AG10803 (cell line): ENCODE data around the gene SLC39A7.
"Not testable (repeated sequence)": the region's sequence is repeated elsewhere in the genome, so short reads cannot be mapped to it uniquely, and the experiment has no call there.

ENCODE experiments used
- DNase-seq: peaks from one replicate; pipeline ENCODE4 v3.0.0; 2010; ENCODE audit warnings: low read depth
- H3K4me3 ChIP-seq: 2 replicates; pipeline ENCODE4 v1.5.1; 2011; ENCODE audit warnings: mild to moderate bottlenecking, low read length, control low read depth
- TF ChIP-seq, protein P1 (sequence below): conservative IDR thresholded peaks from 2 replicates; pipeline ENCODE4 v1.5.1; 2011; ENCODE audit warnings: mild to moderate bottlenecking, low read length, control low read depth, inconsistent platforms

The SLC39A7 gene

DNA sequence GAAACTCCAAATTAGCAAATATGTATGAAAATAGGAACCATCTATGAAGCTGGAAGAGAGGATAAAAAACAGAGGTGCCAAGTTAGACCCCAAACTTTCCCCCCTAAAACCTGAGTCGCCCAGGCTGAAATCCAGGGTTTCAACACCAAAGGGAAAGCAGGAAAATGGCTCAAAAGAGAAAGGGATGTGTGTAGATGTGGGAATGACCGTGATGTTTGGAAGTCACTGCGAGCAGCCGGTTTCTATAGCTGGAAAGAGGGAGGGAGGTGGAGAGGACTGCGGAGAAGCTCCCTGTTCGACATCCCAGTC is 12.1 kb downstream of the SLC39A7 start:
- peak overlapping the region; percentile 68 for H3K4me3 ChIP-seq
- peak; percentile 16 for DNase-seq
- TF ChIP-seq, protein P1, sequence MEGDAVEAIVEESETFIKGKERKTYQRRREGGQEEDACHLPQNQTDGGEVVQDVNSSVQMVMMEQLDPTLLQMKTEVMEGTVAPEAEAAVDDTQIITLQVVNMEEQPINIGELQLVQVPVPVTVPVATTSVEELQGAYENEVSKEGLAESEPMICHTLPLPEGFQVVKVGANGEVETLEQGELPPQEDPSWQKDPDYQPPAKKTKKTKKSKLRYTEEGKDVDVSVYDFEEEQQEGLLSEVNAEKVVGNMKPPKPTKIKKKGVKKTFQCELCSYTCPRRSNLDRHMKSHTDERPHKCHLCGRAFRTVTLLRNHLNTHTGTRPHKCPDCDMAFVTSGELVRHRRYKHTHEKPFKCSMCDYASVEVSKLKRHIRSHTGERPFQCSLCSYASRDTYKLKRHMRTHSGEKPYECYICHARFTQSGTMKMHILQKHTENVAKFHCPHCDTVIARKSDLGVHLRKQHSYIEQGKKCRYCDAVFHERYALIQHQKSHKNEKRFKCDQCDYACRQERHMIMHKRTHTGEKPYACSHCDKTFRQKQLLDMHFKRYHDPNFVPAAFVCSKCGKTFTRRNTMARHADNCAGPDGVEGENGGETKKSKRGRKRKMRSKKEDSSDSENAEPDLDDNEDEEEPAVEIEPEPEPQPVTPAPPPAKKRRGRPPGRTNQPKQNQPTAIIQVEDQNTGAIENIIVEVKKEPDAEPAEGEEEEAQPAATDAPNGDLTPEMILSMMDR = no peak

DNA sequence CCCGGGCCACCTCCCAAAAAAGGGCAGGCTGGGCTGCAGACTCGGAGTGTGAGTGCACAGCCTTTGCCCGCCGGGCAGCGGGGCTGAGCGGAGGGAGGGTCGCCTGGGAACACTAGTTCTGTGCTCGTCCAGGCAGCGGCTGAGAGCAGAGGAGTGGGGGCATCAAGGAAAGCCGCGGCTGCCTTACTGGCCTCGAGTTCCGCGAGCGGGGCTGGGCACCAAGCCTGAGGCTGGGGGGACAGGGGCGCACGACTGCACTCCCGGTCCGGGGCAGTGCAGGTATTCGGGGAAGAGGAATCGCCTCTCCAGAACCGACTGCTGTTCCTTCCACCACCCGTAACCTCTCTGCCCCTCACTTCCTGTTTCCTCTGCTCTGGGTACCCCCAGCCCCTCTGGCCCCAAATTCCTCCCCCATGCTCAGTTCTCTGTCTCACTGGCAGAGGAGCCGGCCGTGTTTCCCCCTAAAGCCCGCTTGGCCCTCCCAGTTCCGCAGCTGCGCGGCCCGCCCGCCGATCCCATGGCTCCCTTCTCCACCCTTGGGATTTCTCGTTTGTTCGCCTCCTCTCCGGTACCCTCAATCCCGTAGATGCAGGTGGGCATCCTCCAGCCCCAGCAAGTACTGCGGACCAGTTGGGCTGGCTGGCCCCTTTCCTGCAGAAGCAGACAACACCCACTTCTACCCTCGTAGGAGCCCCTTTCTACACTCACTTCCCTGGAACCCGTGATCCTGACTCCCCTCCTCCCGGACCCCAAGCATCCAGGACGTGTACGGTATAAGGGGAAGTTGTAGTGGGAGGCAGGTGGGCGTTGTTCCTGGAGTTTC is 12.7 kb downstream of the SLC39A7 start:
- DNase-seq = no peak
- H3K4me3 ChIP-seq = peak overlapping the region; percentile 68
- TF ChIP-seq, protein P1 = no peak

DNA sequence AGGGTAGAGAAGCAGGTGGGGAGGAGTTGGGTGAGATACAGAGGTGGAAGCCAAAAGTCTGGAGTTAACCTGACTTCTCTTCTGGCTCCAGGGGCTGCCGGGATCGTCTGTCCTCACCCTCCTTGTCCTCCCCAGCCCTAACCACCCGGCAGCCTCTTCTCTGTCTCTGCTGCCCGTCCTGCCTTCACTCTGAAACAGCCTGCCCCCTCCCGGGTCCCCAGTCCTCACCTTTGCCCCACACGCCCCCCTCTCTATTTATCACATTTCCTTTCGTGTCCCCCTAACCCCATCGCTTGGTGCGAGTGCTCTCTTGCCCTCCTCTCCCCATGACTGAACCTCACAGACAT is 13.3 kb downstream of the SLC39A7 start:
- TF ChIP-seq, protein P1 = no peak
- DNase-seq = no peak
- peak overlapping the region; percentile 68 for H3K4me3 ChIP-seq

DNA sequence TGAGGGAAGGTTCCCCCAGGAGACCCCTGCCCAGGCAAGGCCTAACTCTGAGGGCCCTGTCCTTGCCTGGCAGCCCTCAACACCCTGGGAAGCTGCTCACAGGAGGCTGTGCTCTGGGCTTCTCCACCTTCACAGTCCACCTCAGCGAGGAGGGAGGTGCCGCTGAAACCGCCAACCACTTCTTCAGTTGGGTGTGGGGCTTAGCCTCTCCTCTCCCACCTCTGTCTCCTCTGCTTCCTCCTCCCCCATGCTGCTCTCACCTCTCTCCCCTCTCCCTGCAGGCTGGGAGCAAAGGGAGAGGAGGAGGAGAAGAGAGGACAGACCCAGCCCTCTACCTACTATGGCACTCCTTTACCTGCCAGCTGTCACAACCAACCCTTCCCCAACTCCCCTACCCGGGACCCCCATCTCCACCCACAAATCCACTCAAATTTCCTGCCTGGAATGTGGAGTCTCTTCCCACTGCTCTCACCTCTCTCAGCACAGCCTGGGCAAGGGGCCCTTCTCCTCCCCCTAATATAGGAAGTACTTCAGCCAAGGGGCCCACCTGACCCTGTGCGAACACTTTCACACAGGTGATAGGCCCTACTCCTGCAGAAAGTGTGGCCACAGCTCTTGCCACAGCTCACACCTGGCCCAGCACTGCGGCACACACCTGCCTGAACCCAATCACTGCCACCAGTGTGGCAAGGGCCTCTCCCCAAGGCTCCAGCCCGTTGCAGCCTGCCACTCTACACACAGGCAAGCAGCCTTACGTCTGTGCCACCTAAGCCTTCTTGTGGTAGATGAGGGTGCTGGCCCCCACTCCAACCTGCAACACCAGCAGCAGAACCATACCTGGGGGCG is 14.8 kb downstream of the SLC39A7 start:
- DNase-seq = no peak
- TF ChIP-seq, protein P1 = no peak
- H3K4me3 ChIP-seq = no peak overlapping the region

DNA sequence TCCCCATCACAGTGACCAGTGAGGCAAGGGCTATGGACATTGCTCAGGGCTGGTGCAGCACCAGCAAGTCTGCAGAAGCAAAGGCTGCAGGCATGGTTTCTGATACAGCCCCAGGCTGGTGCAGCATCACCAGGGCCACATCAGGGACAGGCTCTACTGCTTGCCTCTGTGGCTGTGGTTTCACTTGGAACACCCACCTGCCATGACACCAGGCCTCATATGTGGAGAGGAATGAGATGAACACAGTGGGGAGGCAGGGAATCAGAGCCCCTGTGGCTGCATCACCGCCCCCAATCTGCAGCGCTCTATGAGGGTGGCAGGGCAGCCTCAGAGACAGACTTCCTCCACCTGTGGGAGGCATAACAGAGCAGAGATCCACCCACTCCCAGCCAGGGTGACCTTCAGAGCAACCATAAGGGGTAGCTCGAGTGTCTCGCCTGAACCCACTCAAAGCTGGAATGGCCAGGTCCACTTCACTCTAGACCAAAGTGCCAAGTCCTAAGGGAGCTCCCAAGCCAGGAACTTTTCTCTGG is 15.5 kb downstream of the SLC39A7 start:
- TF ChIP-seq, protein P1 = no peak
- no peak overlapping the region for H3K4me3 ChIP-seq
- no peak for DNase-seq

DNA sequence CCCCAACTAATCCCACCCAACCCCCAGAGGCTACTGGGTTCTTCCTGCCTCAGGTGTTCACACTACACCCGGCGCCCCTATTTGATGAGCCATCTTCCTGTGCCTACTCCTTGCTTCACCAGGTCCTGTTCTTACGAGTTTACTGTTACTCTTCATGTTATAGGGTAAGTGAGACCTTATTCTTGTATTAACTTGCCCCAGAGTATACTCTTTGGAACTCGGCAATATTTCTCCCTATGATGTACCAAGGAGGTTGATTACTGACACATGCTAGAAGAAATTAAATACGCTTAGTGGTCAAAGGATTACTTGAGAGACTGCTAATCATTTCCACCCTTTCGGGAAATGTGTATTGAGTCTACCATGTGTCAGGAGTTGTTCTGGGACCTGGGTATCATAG is 16.6 kb downstream of the SLC39A7 start:
- TF ChIP-seq, protein P1 = no peak
- no peak overlapping the region for H3K4me3 ChIP-seq
- DNase-seq = no peak

DNA sequence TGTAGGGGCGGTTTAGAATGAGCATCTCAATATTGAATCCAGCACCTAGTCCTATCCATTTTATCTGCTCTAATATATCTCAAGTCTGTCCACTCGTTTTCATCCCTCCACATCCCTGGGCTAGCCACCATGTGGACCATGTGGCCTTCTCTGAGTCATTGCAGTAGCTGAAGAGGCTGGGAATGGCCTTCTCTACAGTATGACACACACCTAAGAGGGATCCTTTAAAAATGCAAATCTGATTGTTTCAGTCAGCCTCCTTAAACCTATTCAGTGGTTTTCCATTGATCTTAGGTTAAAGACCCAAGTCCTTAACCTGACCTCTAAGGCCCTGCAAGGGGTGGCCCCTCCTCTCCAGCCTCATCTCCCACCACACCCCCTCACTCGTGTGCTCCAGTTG is 17.0 kb downstream of the SLC39A7 start:
- DNase-seq = no peak
- TF ChIP-seq, protein P1 = no peak
- H3K4me3 ChIP-seq = no peak overlapping the region

DNA sequence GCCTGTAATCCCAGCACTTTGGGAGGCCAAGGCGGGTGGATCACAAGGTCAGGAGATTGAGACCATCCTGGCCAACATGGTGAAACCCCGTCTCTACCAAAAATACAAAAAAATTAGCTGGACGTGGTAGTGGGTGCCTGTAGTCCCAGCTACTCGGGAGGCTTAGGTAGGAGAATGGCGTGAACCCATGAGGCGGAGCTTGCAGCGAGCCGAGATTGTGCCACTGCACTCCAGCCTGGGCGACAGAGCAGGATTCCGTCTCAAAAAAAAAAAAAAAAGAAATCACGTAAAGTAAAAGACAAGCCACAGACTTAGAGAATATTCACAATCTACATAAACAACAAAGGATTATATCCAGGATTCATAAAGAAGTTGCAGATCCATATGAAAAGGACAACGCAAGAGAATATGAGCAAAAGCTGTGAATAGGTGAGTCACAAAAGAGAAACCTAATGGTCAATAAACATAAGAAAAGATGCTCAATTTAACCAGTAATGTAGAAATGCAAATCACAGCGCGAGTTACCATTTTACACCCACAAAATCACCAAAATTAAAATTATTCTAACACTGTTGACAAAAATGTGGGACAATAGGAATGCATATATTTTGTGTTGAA is 25.9 kb downstream of the SLC39A7 start:
- not testable (repeated sequence) for DNase-seq, H3K4me3 ChIP-seq
